SJCRH30 (cell line): ENCODE data around the gene SLC7A11. TPM values are rescaled to one million over a fixed set of nuclear protein-coding genes. Genes with fewer than 3 reads are reported as not detected.
"Not testable (repeated sequence)": the region's sequence is repeated elsewhere in the genome, so short reads cannot be mapped to it uniquely, and the experiment has no call there.

Experiments used
- DNase-seq, 2 experiments: peaks; one replicate each; pipeline ENCODE4 v3.0.0-alpha.2; 2015 to 2020
- H3K27ac ChIP-seq: fragments of 250-450 bp; sonication (Bioruptor Pico); 2 replicates; pipeline ENCODE4 v1.5.1; 2020; ENCODE audit warnings: mild to moderate bottlenecking, moderate library complexity
- H3K27me3 ChIP-seq: fragments of 250-450 bp; sonication (Bioruptor Pico); 2 replicates; pipeline ENCODE4 v1.5.1; 2020; ENCODE audit warnings: mild to moderate bottlenecking, moderate library complexity
- H3K36me3 ChIP-seq: fragments of 250-450 bp; sonication (Bioruptor Pico); 2 replicates; pipeline ENCODE4 v1.5.1; 2020; ENCODE audit warnings: mild to moderate bottlenecking, moderate library complexity
- H3K4me1 ChIP-seq: fragments of 250-450 bp; sonication (Bioruptor Pico); 2 replicates; pipeline ENCODE4 v1.5.1; 2020; ENCODE audit warnings: mild to moderate bottlenecking, moderate library complexity
- H3K4me3 ChIP-seq: fragments of 250-450 bp; sonication (Bioruptor Pico); 2 replicates; pipeline ENCODE4 v1.5.1; 2020; ENCODE audit warnings: mild to moderate bottlenecking, moderate library complexity
- H3K9me3 ChIP-seq: fragments of 250-450 bp; sonication (Bioruptor Pico); replicated peaks from 2 replicates; pipeline ENCODE4 v1.5.1; 2020; ENCODE audit warnings: mild to moderate bottlenecking, moderate library complexity
- total RNA-seq: library from RNA; depleted of rRNA; stranded (reverse); fragments of >200 nt; shearing (Covaris generic); gene quantifications from 2 replicates; pipeline ENCODE4 v1.2.3, GENCODE V29; 2014

The SLC7A11 gene
- total RNA-seq, 1 experiment from 2014 or later, result 2.1 TPM

GRCh38 chr4:138256608-138257007 is 14.5 kb upstream of the SLC7A11 start:
- Histone ChIP-seq H3K36me3 (no peaks in the 10 kb centered on the region), H3K4me3 (no peak overlapping the region), H3K9me3 (no peaks in the 10 kb centered on the region), H3K27me3 (no peaks in the 10 kb centered on the region), H3K27ac (no peak overlapping the region), H3K4me1 (peaks cover 4% of the 10 kb centered on the region; the same call in 1 of the 2 replicates)
- no peak for DNase-seq

GRCh38 chr4:138255917-138256597 is 13.9 kb upstream of the SLC7A11 start:
- DNase-seq, result no peak
- no peaks in the 10 kb centered on the region for H3K9me3 ChIP-seq

GRCh38 chr4:138252551-138252950 is 10.4 kb upstream of the SLC7A11 start:
- no peaks in the 10 kb centered on the region for H3K9me3 ChIP-seq
- H3K27ac ChIP-seq, result no peak overlapping the region
- no peaks in the 10 kb centered on the region for H3K27me3 ChIP-seq
- no peak overlapping the region for H3K4me3 ChIP-seq
- no peak for DNase-seq
- no peaks in the 10 kb centered on the region; the same call in 1 of the 2 replicates for H3K4me1 ChIP-seq
- H3K36me3 ChIP-seq, result no peaks in the 10 kb centered on the region

More at GRCh38 chr4:138255917-138256597, 13.9 kb upstream of the SLC7A11 start:
- Histone ChIP-seq H3K27ac (no peak overlapping the region), H3K27me3 (no peaks in the 10 kb centered on the region), H3K4me1 (peaks cover 4% of the 10 kb centered on the region; the same call in 1 of the 2 replicates), H3K4me3 (no peak overlapping the region), H3K36me3 (no peaks in the 10 kb centered on the region)

GRCh38 chr4:138251938-138252337 is 9.8 kb upstream of the SLC7A11 start:
- Histone ChIP-seq H3K27ac (no peak overlapping the region), H3K9me3 (no peaks in the 10 kb centered on the region), H3K36me3 (no peaks in the 10 kb centered on the region), H3K27me3 (no peaks in the 10 kb centered on the region), H3K4me1 (no peaks in the 10 kb centered on the region; the same call in 1 of the 2 replicates), H3K4me3 (no peak overlapping the region)
- no peak for DNase-seq

GRCh38 chr4:138249132-138249531 is 7.0 kb upstream of the SLC7A11 start:
- no peaks in the 10 kb centered on the region for H3K36me3 ChIP-seq
- H3K4me3 ChIP-seq, result no peak overlapping the region
- H3K27me3 ChIP-seq, result no peaks in the 10 kb centered on the region
- H3K27ac ChIP-seq, result no peak overlapping the region
- no peaks in the 10 kb centered on the region; the same call in 1 of the 2 replicates for H3K4me1 ChIP-seq
- H3K9me3 ChIP-seq, result no peaks in the 10 kb centered on the region
- DNase-seq, result no peak

- H3K27me3 ChIP-seq, result no peaks in the 10 kb centered on the region
These were observed 5.9 kb upstream of the SLC7A11 start for GRCh38 chr4:138248058-138248457.

GRCh38 chr4:138247643-138248042 is 5.5 kb upstream of the SLC7A11 start:
- Histone ChIP-seq H3K4me1 (peaks cover 8% of the 10 kb centered on the region), H3K9me3 (no peaks in the 10 kb centered on the region), H3K27me3 (no peaks in the 10 kb centered on the region), H3K36me3 (no peaks in the 10 kb centered on the region), H3K4me3 (no peak overlapping the region), H3K27ac (no peak overlapping the region)
- DNase-seq, result no peak

More at GRCh38 chr4:138248058-138248457, 5.9 kb upstream of the SLC7A11 start:
- Histone ChIP-seq H3K27ac (no peak overlapping the region), H3K4me1 (peaks cover 8% of the 10 kb centered on the region), H3K9me3 (no peaks in the 10 kb centered on the region), H3K36me3 (no peaks in the 10 kb centered on the region), H3K4me3 (no peak overlapping the region)
- DNase-seq, result no peak

- H3K27ac ChIP-seq, result peak overlapping the region; percentile 84
- H3K27me3 ChIP-seq, result no peaks in the 10 kb centered on the region
- H3K4me1 ChIP-seq, result peaks cover 8% of the 10 kb centered on the region
- H3K36me3 ChIP-seq, result no peaks in the 10 kb centered on the region
- no peaks in the 10 kb centered on the region for H3K9me3 ChIP-seq
- peak overlapping the region; percentile 48 for H3K4me3 ChIP-seq
- peak; percentile 4 to 37 for DNase-seq
These were observed 1.2 kb upstream of the SLC7A11 start for GRCh38 chr4:138243369-138243768.

- Histone ChIP-seq H3K36me3 (no peaks in the 10 kb centered on the region), H3K4me3 (peak overlapping the region; percentile 48), H3K4me1 (peaks cover 8% of the 10 kb centered on the region), H3K27me3 (no peaks in the 10 kb centered on the region), H3K9me3 (no peaks in the 10 kb centered on the region), H3K27ac (peak overlapping the region; percentile 84)
- DNase-seq, result peak in 1 of 2 experiments; percentile 6
These were observed 646 bp upstream of the SLC7A11 start for GRCh38 chr4:138242834-138243156.

- H3K4me3 ChIP-seq, result peak overlapping the region; percentile 48
These were observed 671 bp downstream of the SLC7A11 start for GRCh38 chr4:138241281-138242075.

GRCh38 chr4:138239491-138239890 is 2.7 kb downstream of the SLC7A11 start:
- Histone ChIP-seq H3K9me3 (no peaks in the 10 kb centered on the region), H3K4me3 (no peak overlapping the region), H3K27ac (no peak overlapping the region), H3K27me3 (no peaks in the 10 kb centered on the region), H3K36me3 (no peaks in the 10 kb centered on the region), H3K4me1 (peaks cover 8% of the 10 kb centered on the region)
- no peak for DNase-seq

More at GRCh38 chr4:138241281-138242075, 671 bp downstream of the SLC7A11 start:
- no peaks in the 10 kb centered on the region for H3K9me3 ChIP-seq
- H3K27ac ChIP-seq, result peak overlapping the region; percentile 84
- DNase-seq, result peak; percentile 17 to 24
- H3K4me1 ChIP-seq, result peaks cover 8% of the 10 kb centered on the region
- no peaks in the 10 kb centered on the region for H3K27me3 ChIP-seq
- H3K36me3 ChIP-seq, result no peaks in the 10 kb centered on the region

- no peak for DNase-seq
- no peaks in the 10 kb centered on the region for H3K36me3 ChIP-seq
- H3K27me3 ChIP-seq, result no peaks in the 10 kb centered on the region
- no peak overlapping the region for H3K27ac ChIP-seq
- peaks cover 5% of the 10 kb centered on the region for H3K4me1 ChIP-seq
- H3K4me3 ChIP-seq, result no peak overlapping the region
- H3K9me3 ChIP-seq, result no peaks in the 10 kb centered on the region
These were observed 3.4 kb downstream of the SLC7A11 start for GRCh38 chr4:138238521-138239292.

- H3K4me3 ChIP-seq, H3K9me3 ChIP-seq, H3K27me3 ChIP-seq, H3K36me3 ChIP-seq, H3K4me1 ChIP-seq, DNase-seq, H3K27ac ChIP-seq: not testable (repeated sequence)
These were observed 5.0 kb downstream of the SLC7A11 start for GRCh38 chr4:138237132-138237531.

GRCh38 chr4:138236037-138236436 is 6.1 kb downstream of the SLC7A11 start:
- Histone ChIP-seq H3K4me1 (no peaks in the 10 kb centered on the region), H3K27me3 (no peaks in the 10 kb centered on the region), H3K27ac (no peak overlapping the region), H3K9me3 (no peaks in the 10 kb centered on the region), H3K36me3 (no peaks in the 10 kb centered on the region), H3K4me3 (no peak overlapping the region)
- no peak for DNase-seq
